NCI-H526 treated with DMSO at 0.1 percent for 48 hours (cell line): Measurements from ENCODE around the gene CLOCK.

Experiments used
- DNase-seq: peaks from one replicate; lab custom pipeline; 2025; lab: John Stamatoyannopoulos, UW

The CLOCK gene

GRCh38 chr4:55483315-55483714 is 63.4 kb downstream of the CLOCK start:
- no peak for DNase-seq

DNA sequence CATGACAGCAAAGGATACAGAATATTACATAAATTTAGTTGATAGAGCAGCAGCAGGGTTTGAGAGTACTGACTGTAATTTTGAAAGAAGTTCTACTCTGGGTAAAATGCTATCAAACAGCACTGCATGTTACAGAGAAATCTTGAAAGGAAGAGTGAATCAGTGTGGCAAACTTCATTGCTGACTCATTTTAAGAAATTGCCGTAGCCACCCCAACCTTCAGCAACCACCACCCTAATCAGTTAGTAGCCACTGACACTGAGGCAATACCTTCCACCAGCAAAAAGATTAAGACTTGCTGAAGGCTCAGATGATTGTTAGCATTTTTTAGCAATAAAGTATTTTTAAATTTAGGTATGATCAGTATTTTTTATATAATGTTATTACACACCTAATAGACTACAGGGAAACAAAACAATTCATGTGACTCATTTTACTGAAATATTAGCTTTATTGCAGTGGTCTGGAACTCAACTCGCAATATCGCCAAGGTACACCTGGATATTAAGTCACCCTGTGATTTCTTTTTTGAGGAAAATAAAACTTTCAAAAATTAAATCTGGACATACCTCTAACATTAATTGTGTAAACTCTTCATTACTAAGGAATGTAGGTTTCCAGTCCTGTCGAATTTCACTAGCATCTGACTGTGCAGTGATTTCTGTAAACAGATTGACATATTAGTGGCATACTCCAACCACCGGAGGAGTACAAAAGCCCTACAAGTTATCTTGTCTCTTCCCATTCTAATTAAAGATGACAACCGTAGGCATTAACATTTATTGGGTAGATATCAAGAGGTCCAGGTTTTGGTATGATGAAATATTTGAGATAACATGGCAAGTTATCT is 71.1 kb downstream of the CLOCK start:
- DNase-seq: no peak

- DNase-seq: no peak
Observed at GRCh38 chr4:55469979-55470378, 76.7 kb downstream of the CLOCK start.

DNA sequence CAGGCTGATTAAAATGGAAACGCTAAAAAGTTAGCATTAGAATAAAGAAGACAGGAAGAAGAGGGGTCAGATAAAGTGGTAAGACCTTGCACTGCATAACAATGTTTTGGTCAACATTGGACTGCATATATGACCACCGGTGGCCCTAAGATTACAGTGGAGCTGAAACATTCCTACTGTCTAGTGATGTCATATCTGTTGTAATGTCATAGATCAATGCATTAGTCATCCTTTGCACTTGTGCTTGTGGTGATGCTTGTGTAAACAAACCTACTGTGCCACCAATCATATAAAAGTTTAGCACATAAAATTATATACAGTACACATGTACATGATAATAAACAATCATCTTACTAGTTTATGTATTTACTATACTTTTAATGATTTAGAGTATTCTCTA is 78.0 kb downstream of the CLOCK start:
- DNase-seq: no peak

DNA sequence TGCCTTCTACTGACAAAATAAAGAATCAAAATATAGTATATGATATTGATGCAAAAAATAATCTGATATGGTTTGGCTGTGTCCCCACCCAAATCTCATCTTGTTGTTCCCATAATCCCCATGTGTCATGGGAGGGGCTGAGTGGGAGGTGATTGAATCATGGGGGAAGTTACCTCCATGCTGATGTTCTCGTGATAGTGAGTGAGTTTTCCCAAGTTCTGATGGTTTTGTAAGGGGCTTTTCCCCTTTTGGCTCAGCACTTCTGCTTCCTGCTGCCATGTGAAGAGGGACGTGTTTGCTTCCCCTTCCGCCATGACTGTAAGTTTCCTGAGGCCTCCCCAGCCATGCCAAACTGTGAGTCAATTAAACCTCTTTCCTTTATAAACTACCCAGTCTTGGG is 80.7 kb downstream of the CLOCK start:
- no peak for DNase-seq

DNA sequence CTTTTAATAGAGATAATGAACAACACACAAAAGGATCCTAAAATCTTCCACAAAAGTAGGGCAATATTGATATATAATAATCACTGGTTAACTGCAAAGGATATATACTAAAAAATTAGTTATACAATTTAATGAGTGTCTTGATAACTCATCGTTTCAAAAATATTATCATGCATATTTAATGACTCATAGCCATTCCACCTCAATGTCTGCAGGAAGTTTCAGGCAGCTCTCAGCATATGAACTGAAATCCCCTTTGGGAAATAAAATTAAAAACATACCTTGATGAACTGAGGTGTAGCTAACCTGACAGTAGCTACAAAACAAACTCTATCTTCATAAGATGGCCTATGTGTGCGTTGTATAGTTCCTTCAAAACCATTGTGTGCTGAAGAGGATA is 88.1 kb downstream of the CLOCK start:
- no peak for DNase-seq

DNA sequence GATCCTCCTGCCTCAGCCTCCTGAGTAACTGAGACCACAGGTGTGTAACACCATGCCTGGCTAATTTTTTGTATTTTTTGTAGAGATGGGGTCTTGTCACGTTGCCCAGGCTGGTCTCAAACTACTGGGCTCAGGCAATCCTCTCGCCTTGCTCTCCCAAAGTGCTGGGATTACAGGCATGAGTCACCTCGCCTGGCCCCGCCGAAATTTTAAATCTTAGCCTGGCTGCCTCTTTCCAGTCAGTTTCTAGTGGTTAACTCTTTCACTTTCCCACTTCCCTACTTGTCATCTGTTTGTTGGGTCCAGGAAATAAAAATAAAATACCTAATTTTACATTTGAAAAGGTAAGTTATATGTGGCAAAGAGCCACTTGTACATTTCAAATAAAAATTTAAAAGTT is 88.5 kb downstream of the CLOCK start:
- no peak for DNase-seq

GRCh38 chr4:55450566-55450965 is 96.1 kb downstream of the CLOCK start:
- no peak for DNase-seq

GRCh38 chr4:55447831-55448230 is 98.9 kb downstream of the CLOCK start:
- no peak for DNase-seq

DNA sequence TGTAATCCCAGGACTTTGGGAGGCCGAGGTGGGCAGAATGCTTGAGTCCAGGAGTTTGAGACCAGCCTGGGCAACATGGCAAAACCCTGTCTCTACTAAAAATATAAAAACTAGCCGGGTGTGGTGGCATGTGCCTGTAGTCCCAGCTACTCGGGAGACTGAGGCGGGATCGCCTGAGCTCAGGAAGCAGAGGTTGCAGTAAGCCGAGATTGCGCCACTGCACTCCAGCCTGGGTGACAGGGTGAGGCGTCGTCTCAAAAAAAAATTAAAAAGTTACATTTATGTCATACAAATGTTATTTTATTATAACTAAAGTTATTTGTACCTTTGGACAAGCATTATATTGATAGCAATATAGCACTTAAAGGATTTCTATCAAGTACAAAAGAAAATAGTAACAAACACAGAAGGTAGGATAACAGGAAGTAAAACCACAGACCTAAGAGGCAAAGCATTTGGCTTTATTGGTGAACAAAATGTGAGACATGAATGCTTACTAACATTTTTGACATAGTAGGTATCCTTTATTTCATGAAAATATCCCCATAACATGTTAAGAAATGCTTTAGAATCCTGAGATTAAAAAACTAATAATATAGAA is 99.5 kb downstream of the CLOCK start:
- DNase-seq: no peak

DNA sequence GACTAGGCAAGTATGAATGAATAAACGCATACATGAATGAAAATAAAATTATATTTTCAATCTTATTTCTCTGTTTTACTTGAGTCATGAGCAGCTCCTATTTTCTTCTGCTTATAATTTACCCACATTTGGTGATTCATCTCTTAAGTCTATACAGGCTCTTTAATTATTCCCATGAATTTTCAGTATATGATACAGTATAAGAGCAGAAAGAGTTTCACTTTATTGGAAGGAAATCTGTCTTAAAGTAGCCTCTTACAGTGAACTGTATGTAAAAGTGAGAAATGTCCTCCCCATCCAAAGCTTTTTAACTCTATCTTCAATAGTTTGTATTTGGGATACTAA is 100.2 kb downstream of the CLOCK start:
- no peak for DNase-seq

- DNase-seq: no peak
Observed at GRCh38 chr4:55445921-55446577, 100.7 kb downstream of the CLOCK start.

DNA sequence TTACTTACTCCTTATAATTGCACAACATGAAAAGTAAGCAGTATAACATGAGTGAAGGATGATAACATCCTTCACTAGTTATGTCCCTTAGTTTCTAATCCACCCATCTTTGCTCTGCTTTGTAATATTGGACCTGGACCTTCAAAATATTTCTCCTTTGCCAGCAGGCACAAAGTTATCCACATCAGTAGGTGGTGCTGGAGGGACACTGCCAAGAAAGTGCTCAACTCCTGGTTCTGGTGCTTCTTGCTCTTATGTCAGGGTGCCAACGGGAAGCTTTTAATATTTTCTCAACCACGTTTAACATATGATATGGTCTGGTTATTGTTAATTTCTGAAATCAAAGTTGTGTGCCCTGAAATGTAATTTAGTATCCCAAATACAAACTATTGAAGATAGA is 101.9 kb downstream of the CLOCK start:
- DNase-seq: peak; percentile 22

- DNase-seq: no peak
Observed at GRCh38 chr4:55442541-55442940, 104.2 kb downstream of the CLOCK start.

DNA sequence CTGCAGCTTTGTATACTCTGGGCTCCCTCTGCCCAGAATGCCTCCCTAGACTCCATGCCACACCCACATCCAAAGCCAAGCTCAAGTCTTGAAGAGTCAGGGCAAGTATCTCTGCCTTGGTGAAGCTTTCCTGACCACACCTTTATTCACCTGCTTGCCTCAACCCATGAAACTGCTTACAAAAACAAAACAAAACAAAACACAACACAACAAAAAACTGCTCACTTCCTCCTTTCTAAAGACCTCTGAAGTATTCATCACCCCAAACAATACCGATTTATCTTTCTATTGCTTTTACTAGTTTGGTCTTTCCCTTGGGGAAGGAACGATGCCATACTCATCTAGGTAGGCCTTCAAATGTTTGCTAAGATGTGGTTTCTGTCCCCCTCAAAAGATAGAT is 105.9 kb downstream of the CLOCK start:
- no peak for DNase-seq

DNA sequence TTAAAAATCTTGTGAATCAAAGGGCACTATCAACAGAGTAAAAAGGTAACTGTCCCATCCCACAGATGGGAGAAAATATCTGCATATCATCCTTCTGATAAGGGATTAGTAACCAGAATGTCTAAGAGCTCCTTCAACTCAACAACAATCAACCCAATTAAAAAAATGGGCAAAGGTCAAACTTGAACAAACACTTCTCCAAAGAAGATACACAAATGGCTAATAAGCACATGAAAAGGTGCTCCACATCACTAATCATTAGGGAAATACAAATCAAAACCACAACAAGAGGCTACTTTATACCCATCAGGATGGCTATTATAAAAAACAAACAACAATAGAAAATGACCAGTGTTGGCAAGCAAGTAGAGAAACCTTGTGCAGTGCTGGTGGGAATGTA is 107.7 kb downstream of the CLOCK start:
- no peak for DNase-seq

DNA sequence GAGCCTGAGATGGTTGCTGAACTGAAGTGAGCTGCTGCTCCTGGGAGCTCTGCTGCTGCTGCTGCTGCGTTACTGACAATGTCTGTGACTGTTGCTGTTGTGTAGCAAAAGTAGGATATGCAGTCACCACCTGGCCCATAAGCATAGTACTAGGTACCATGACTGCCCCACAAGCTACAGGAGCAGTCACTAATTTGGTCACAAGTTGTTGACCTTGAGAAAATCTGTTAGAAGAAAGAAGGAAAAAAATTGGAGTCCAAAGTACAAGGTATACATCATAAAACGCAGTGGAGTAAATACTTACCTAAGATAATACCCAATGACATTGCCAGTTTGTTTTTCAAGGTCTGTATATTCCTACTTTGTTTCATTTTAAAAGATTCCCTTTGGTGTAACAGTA is 108.4 kb downstream of the CLOCK start:
- no peak for DNase-seq

DNA sequence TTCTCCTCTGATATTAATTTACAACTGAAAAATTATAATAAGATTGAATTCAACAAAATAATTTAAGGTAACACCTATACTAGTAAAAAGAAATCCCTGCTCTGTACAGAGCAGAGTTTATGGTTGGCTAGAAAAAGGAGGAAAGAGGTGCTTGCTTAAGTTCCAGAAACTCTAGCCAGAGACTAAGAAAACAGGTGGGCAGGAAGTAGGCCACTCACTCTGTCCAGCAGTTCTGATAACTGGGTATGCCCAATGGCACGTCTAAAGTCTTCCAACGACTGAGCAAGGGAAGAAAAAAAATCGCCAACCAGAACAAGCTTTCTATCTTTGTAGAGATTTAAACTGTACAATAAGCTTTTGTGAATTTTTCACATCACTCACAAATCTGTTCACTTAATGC is 108.9 kb downstream of the CLOCK start:
- DNase-seq: no peak

- no peak for DNase-seq
Observed at GRCh38 chr4:55437356-55437796, 109.3 kb downstream of the CLOCK start.

DNA sequence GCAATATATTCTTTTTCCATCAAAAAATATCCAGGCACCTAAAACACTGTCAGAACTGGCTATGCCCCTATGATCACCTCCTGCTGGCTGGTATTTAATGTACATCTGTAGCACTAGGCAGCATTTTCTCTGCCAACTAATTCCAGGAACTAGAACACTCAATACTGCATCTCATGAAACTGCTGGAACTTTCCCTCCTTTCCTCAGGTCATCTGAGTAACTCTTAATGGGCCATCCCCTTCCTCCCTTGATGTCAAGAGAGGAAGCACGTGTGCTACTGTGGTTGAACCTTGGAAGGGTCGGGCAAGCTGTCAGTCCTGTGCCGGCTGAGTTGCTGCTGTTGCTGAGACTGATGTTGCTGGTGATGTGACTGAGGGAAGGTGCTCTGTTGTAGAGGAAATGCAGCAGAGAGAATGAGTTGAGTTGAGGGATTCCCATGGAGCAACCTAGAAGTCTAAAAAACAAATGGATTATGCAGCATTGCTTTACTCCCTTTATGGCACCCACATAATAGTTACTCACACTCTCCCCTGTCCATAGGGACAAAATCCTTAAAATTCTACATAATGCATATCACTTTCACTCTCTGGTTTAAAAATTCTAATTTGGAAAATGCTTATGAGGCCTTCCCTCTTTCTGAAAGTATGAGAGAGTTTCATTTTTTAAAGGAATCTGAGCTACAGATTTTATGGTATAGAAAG is 111.4 kb downstream of the CLOCK start:
- DNase-seq: no peak

- no peak for DNase-seq
Observed at GRCh38 chr4:55431710-55432336, 114.9 kb downstream of the CLOCK start.

GRCh38 chr4:55424791-55425190 is 121.9 kb downstream of the CLOCK start:
- DNase-seq: no peak
